ENCODE results near the gene ZNF22. TPM values are rescaled to one million over a fixed set of nuclear protein-coding genes. Genes with fewer than 3 reads are reported as not detected.

Gene ZNF22
- total and polyA plus RNA-seq, 2 of the 4 experiments (the other 2 are of a cell fraction) = 10.6 to 12.4 TPM

DNA sequence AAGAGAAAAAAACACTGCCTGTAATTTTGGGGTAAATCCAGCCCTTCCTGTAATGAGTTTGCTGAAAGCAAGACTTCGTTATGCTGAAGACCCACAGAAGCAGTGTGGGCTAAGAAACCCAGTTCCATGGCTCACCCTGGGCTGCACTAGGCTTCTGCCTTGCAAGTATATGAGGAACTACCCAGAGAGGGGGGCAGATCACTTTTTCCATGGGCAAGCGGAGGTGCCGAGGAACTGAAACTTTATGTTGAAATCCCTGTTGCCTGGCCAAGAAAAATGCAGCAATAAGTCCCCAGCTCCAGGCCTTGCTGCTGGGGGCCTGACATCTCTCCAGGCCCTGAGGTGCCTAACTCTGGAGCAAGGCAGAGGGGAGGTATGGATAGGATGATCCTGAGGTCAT is 32.6 kb upstream of the ZNF22 start:
- CTCF ChIA-PET = no interaction called here

More for the DNA sequence above, 32.6 kb upstream of the ZNF22 start:
- Histone ChIP-seq H2BK15ac (ENCODE audit: low read depth, low read length) (no peak overlapping the region), H2AK5ac (ENCODE audit: low read depth, low read length) (peak overlapping the region; percentile 49; the same call in 1 of the 2 replicates), H3K79me1 (ENCODE audit: low read depth in 1 of 2, low read length in 2 of 2) (peaks cover 0 to 12% of the 10 kb centered on the region in 2 experiments; a peak in 1 of 4 replicates), H3K27ac (ENCODE audit: insufficient read depth, low read length) (peak overlapping the region; percentile 27; the same call in 1 of the 2 replicates), H4K5ac (ENCODE audit: low read depth, low read length) (peak overlapping the region; percentile 46; the same call in 1 of the 2 replicates), H2BK5ac (ENCODE audit: low read depth, low read length, poor library complexity, severe bottlenecking) (no peak overlapping the region), H3K4me2 (ENCODE audit: low read depth, low read length) (no peak overlapping the region; the same call in 1 of the 2 replicates), H3K9me1 (ENCODE audit: insufficient read depth, low read length) (peaks cover 11% of the 10 kb centered on the region), H3K23ac (ENCODE audit: low read depth, low read length) (peak overlapping the region; percentile 50; the same call in 1 of the 2 replicates), H2BK120ac (ENCODE audit: low read depth, low read length) (peak overlapping the region; percentile 69), H4K91ac (ENCODE audit: insufficient read depth, low read depth, low read length) (peak overlapping the region; percentile 34), H3K4ac (ENCODE audit: low read depth, low read length) (0 out of 2 replicates have a peak overlapping the region, but pooled peaks have one; percentile 58), H3K4me3 (ENCODE audit: insufficient read depth, low read depth, low read length) (no peak overlapping the region), H3K9ac (ENCODE audit: low read depth, low read length) (no peak overlapping the region), H3K18ac (ENCODE audit: low read depth, low read length) (peak overlapping the region; percentile 43; the same call in 1 of the 2 replicates), H3K14ac (replicated peaks; ENCODE audit: low read depth, low read length) (peak overlapping the region; percentile 78), H4K8ac (ENCODE audit: low read depth in 2 of 2, low read length in 2 of 2) (0 out of 4 replicates have a peak overlapping the region, but pooled peaks of 1 of the 2 experiments have one; percentile 58), H4K20me1 (ENCODE audit: insufficient read depth, low read length) (no peaks in the 10 kb centered on the region), H3K56ac (ENCODE audit: extremely low read depth, insufficient read depth, low read length) (no peak overlapping the region), H2AFZ (replicated peaks; ENCODE audit: low read length, poor library complexity) (peak overlapping the region; percentile 52), H3K9me3 (ENCODE audit: control insufficient read depth, insufficient read depth, low read length) (no peaks in the 10 kb centered on the region), H3K36me3 (ENCODE audit: control insufficient read depth, insufficient read depth, low read length) (peaks cover 10% of the 10 kb centered on the region; the same call in 1 of the 2 replicates), H3K27me3 (ENCODE audit: control insufficient read depth, insufficient read depth, low read length) (no peaks in the 10 kb centered on the region), H3K4me1 (ENCODE audit: control insufficient read depth, insufficient read depth, low read length) (peaks cover 32% of the 10 kb centered on the region), H2BK20ac (ENCODE audit: low read depth, low read length) (no peak overlapping the region), H2AK9ac (replicated peaks; ENCODE audit: low read depth, low read length, poor library complexity) (no peak overlapping the region)
- DNase-seq = no peak
- in situ Hi-C loops (cut with MboI; ENCODE audit: low sequenced_read_pairs) (no loop called here), dilution Hi-C loops (cut with HindIII; ENCODE audit: low sequenced_read_pairs, unreplicated experiment) (no loop called here), intact Hi-C loops (cut with micrococcal nuclease) (no loop called here)
- WGBS, 2 experiments (ENCODE audit: extremely low coverage in 2 of 2, insufficient read length in 1 of 2) = no CpG with 5 or more reads among the region's 3 CpGs
- peak; percentile 48 for ATAC-seq (ENCODE audit: low read depth)
- TF ChIP-seq POLR2A (IDR thresholded peaks at IDR 0.05; ENCODE audit: low read depth, low read length) (no peak), BHLHE40 (IDR thresholded peaks at IDR 0.05; ENCODE audit: low read depth, low read length) (no peak), CHD1 (IDR thresholded peaks at IDR 0.05; ENCODE audit: low read depth, low read length) (no peak), FOS (IDR thresholded peaks at IDR 0.05; ENCODE audit: low read depth, low read length) (no peak), CEBPB (IDR thresholded peaks at IDR 0.05; ENCODE audit: low read depth, low read length) (no peak), SMC3 (IDR thresholded peaks at IDR 0.05; ENCODE audit: low read depth, low read length) (no peak), NFE2L2 (IDR thresholded peaks at IDR 0.05; ENCODE audit: low read depth, low read length) (no peak), RAD21 (IDR thresholded peaks at IDR 0.05; ENCODE audit: low read length) (no peak), RCOR1 (IDR thresholded peaks at IDR 0.05; ENCODE audit: insufficient replicate concordance, low read length) (no peak), RFX5 (IDR thresholded peaks at IDR 0.05; ENCODE audit: low read depth, low read length) (no peak), MAZ (IDR thresholded peaks at IDR 0.05; ENCODE audit: borderline replicate concordance, low read depth, low read length) (no peak), MXI1 (IDR thresholded peaks at IDR 0.05; ENCODE audit: borderline replicate concordance, low read depth, low read length) (no peak)
- TF ChIP-seq, protein P1, sequence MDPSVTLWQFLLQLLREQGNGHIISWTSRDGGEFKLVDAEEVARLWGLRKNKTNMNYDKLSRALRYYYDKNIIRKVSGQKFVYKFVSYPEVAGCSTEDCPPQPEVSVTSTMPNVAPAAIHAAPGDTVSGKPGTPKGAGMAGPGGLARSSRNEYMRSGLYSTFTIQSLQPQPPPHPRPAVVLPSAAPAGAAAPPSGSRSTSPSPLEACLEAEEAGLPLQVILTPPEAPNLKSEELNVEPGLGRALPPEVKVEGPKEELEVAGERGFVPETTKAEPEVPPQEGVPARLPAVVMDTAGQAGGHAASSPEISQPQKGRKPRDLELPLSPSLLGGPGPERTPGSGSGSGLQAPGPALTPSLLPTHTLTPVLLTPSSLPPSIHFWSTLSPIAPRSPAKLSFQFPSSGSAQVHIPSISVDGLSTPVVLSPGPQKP (IDR thresholded peaks at IDR 0.05; ENCODE audit: borderline replicate concordance, low read depth, low read length) = no peak
- TF ChIP-seq, protein P2, sequence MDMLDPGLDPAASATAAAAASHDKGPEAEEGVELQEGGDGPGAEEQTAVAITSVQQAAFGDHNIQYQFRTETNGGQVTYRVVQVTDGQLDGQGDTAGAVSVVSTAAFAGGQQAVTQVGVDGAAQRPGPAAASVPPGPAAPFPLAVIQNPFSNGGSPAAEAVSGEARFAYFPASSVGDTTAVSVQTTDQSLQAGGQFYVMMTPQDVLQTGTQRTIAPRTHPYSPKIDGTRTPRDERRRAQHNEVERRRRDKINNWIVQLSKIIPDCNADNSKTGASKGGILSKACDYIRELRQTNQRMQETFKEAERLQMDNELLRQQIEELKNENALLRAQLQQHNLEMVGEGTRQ (IDR thresholded peaks at IDR 0.05; ENCODE audit: low read depth, low read length) = no peak
- TF ChIP-seq, protein P3, sequence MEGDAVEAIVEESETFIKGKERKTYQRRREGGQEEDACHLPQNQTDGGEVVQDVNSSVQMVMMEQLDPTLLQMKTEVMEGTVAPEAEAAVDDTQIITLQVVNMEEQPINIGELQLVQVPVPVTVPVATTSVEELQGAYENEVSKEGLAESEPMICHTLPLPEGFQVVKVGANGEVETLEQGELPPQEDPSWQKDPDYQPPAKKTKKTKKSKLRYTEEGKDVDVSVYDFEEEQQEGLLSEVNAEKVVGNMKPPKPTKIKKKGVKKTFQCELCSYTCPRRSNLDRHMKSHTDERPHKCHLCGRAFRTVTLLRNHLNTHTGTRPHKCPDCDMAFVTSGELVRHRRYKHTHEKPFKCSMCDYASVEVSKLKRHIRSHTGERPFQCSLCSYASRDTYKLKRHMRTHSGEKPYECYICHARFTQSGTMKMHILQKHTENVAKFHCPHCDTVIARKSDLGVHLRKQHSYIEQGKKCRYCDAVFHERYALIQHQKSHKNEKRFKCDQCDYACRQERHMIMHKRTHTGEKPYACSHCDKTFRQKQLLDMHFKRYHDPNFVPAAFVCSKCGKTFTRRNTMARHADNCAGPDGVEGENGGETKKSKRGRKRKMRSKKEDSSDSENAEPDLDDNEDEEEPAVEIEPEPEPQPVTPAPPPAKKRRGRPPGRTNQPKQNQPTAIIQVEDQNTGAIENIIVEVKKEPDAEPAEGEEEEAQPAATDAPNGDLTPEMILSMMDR (conservative IDR thresholded peaks at IDR 0.05; ENCODE audit: low read depth, low read length) = no peak
- BruUV-seq (replicated peaks) = no TSS peak
- POLR2A ChIA-PET (ENCODE audit: unreplicated experiment) = no interaction called here

Measured in IMR-90 (cell line).